DMS79 treated with DMSO at 0.1 percent for 48 hours (cell line): ENCODE data around the gene MCOLN3.
A peak's percentile ranks its signal among the peaks of the same experiment; 100 is the strongest.
"Not testable (repeated sequence)": the region's sequence is repeated elsewhere in the genome, so short reads cannot be mapped to it uniquely, and the experiment has no call there.

Source experiments
- DNase-seq: peaks from one replicate; lab custom pipeline; 2025; lab: John Stamatoyannopoulos, UW

The MCOLN3 gene

GRCh38 chr1:85049735-85050166 lies 1.5 kb upstream of the MCOLN3 start:
- peak; percentile 70 for DNase-seq

- peak; percentile 48 for DNase-seq
Measured at GRCh38 chr1:85047472-85048295, 616 bp downstream of the MCOLN3 start.

- peak; percentile 42 for DNase-seq
Measured at GRCh38 chr1:85047144-85047471, 1.2 kb downstream of the MCOLN3 start.

- no peak for DNase-seq
Measured at GRCh38 chr1:85042413-85042812, 5.9 kb downstream of the MCOLN3 start.

GRCh38 chr1:85041793-85042192 lies 6.5 kb downstream of the MCOLN3 start:
- no peak for DNase-seq

- no peak for DNase-seq
Measured at GRCh38 chr1:85033221-85033620, 15.1 kb downstream of the MCOLN3 start.

- DNase-seq, result no peak
Measured at GRCh38 chr1:85030536-85030935, 17.8 kb downstream of the MCOLN3 start.

- DNase-seq, result no peak
Measured at GRCh38 chr1:85028151-85028550, 20.1 kb downstream of the MCOLN3 start.

GRCh38 chr1:85027242-85027983 lies 20.9 kb downstream of the MCOLN3 start:
- no peak for DNase-seq

GRCh38 chr1:85025940-85026339 lies 22.4 kb downstream of the MCOLN3 start:
- DNase-seq, result no peak

GRCh38 chr1:85024736-85025135 lies 23.6 kb downstream of the MCOLN3 start:
- no peak for DNase-seq

GRCh38 chr1:85022700-85023099 lies 25.6 kb downstream of the MCOLN3 start:
- DNase-seq, result no peak

GRCh38 chr1:85019994-85020393 lies 28.3 kb downstream of the MCOLN3 start:
- DNase-seq, result no peak

GRCh38 chr1:85015826-85016225 lies 32.5 kb downstream of the MCOLN3 start:
- no peak for DNase-seq

- DNase-seq, result not testable (repeated sequence)
Measured at GRCh38 chr1:85005641-85006040, 42.7 kb downstream of the MCOLN3 start.

GRCh38 chr1:85001742-85002141 lies 46.6 kb downstream of the MCOLN3 start:
- no peak for DNase-seq

- peak; percentile 47 for DNase-seq
Measured at GRCh38 chr1:84998642-84999280, 49.5 kb downstream of the MCOLN3 start.

- DNase-seq, result peak; percentile 75
Measured at GRCh38 chr1:84997667-84998600, 50.4 kb downstream of the MCOLN3 start.

- peak; percentile 65 for DNase-seq
Measured at GRCh38 chr1:84996846-84997666, 51.2 kb downstream of the MCOLN3 start, which contains the start of gene MCOLN2. Gene MCOLN2 (minus strand): TSS chr1:84997113. CDS start chr1:84996872, 241 bp downstream.

- DNase-seq, result peak; percentile 48
Measured at GRCh38 chr1:84995484-84996334, 52.6 kb downstream of the MCOLN3 start.
